ENCODE data around the gene RLN3.
"Not testable (repeated sequence)": the region's sequence is repeated elsewhere in the genome, so short reads cannot be mapped to it uniquely, and the experiment has no call there.

Gene RLN3

GRCh38 chr19:13995017-13995728 lies 32.8 kb upstream of the RLN3 start:
- DNase-seq (ENCODE audit: low read depth): peak; percentile 66

GRCh38 chr19:13995878-13996765 lies 31.8 kb upstream of the RLN3 start:
- DNase-seq (ENCODE audit: low read depth): no peak

GRCh38 chr19:13996928-13997630 lies 30.9 kb upstream of the RLN3 start:
- DNase-seq (ENCODE audit: low read depth): no peak

GRCh38 chr19:13997631-13997962 lies 30.4 kb upstream of the RLN3 start:
- DNase-seq (ENCODE audit: low read depth): no peak

- DNase-seq (ENCODE audit: low read depth): no peak
Measured at GRCh38 chr19:13998426-13998825, 29.5 kb upstream of the RLN3 start.

- no peak for DNase-seq (ENCODE audit: low read depth)
Measured at GRCh38 chr19:13999085-13999484, 28.9 kb upstream of the RLN3 start.

- no peak for DNase-seq (ENCODE audit: low read depth)
Measured at GRCh38 chr19:14000691-14001375, 27.1 kb upstream of the RLN3 start.

GRCh38 chr19:14002571-14003250 lies 25.2 kb upstream of the RLN3 start:
- DNase-seq (ENCODE audit: low read depth): no peak

- DNase-seq (ENCODE audit: low read depth): no peak
Measured at GRCh38 chr19:14003251-14004055, 24.5 kb upstream of the RLN3 start.

- peak; percentile 19 for DNase-seq (ENCODE audit: low read depth)
Measured at GRCh38 chr19:14004619-14005348, 23.2 kb upstream of the RLN3 start.

GRCh38 chr19:14005349-14006084 lies 22.4 kb upstream of the RLN3 start:
- DNase-seq (ENCODE audit: low read depth): peak; percentile 85

GRCh38 chr19:14006085-14006765 lies 21.7 kb upstream of the RLN3 start, which contains the start of gene RFX1:
TSS of gene RFX1 (minus strand) at chr19:14006320. CDS start at chr19:13993843, 12,477 bp downstream.
- peak; percentile 100 for DNase-seq (ENCODE audit: low read depth)

GRCh38 chr19:14006766-14007562 lies 21.0 kb upstream of the RLN3 start:
- DNase-seq (ENCODE audit: low read depth): no peak

- DNase-seq (ENCODE audit: low read depth): no peak
Measured at GRCh38 chr19:14012378-14012915, 15.5 kb upstream of the RLN3 start.

GRCh38 chr19:14015524-14016035 lies 12.4 kb upstream of the RLN3 start:
- no peak for DNase-seq (ENCODE audit: low read depth)

- no peak for DNase-seq (ENCODE audit: low read depth)
Measured at GRCh38 chr19:14019100-14019499, 8.8 kb upstream of the RLN3 start.

GRCh38 chr19:14019739-14020138 lies 8.2 kb upstream of the RLN3 start:
- DNase-seq (ENCODE audit: low read depth): not testable (repeated sequence)
